Activated naive CD8-positive, alpha-beta T cell (primary cell): ENCODE data around the gene GABRQ.

Experiments
- H3K27ac Mint-ChIP-seq: one replicate; pipeline ENCODE4 v1.8.0; 2021; ENCODE audit warnings: mixed read lengths
- H3K27me3 Mint-ChIP-seq: one replicate; pipeline ENCODE4 v1.8.0; 2021; ENCODE audit warnings: mixed read lengths
- H3K36me3 Mint-ChIP-seq: one replicate; pipeline ENCODE4 v1.8.0; 2021; ENCODE audit warnings: mixed read lengths
- H3K4me1 Mint-ChIP-seq: one replicate; pipeline ENCODE4 v1.8.0; 2021; ENCODE audit warnings: low read depth, mixed read lengths
- H3K4me3 Mint-ChIP-seq: one replicate; pipeline ENCODE4 v1.8.0; 2021; ENCODE audit warnings: mild to moderate bottlenecking, mixed read lengths
- H3K9me3 Mint-ChIP-seq: one replicate; pipeline ENCODE4 v1.8.0; 2021; ENCODE audit warnings: low read depth, mixed read lengths

The GABRQ gene

DNA sequence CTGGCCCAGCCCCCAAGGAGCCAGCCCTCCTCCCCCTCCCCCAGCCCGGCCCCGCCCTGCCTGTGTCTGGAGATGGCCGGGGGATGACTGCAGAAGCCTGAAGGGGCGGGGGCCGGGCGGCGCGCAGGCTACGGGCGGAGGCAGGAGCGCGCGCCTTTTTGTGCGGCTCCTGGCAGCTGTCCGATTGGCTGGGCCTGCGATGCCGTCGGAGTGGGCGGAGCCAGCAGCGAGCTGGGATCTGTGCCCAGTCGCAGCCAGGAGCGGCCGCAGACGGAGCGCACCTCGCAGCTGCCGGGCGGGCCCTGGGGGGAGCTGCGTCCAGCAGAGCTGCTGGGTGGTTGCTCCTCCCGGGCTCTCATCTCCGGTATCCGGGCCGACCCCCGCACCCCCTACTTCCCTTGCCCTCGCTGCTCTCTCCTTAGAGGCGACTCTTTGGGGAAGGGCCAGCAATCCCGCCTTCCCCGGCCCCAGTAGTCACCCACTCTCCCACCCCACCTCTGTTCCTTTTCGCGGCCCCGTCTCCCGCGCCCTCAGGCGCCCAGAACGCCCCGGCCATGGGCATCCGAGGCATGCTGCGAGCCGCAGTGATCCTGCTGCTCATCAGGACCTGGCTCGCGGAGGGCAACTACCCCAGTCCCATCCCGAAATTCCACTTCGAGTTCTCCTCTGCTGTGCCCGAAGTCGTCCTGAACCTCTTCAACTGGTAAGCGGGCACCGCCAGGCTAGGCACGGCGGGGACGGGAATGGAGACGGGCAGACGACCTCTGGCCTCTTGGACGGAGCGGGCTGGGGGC lies at the start of gene GABRQ:
GABRQ (plus strand) TSS at position 247 of the 794 bp plus-strand sequence; CDS start at position 555, 308 bp downstream.
- Mint-ChIP-seq H3K27ac (no peak within 1 kb of the TSS), H3K4me3 (no peak within 1 kb of the TSS), H3K36me3 (no peaks in the 10 kb centered on the region), H3K9me3 (no peaks in the 10 kb centered on the region), H3K27me3 (peaks cover 12% of the 10 kb centered on the region), H3K4me1 (no peaks in the 10 kb centered on the region)

DNA sequence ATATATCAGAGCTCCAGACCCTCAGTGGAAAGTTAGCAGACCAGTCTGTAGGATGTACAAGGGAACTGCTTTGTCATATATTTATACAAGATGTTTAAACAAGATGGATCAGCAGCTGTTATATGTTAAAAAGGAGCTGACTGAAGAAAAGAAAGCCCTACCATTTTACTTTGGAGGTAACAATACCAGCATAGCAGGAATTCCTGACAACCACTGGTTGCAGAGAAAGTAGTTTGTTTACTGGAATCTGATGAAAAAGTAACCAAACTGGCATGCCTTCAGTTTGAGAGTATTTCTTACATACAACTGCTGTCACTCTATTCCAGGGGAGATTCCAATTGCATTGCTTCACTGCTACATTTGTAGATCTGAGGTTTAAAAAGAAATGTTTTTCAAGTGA lies 49.5 kb upstream of the GABRQ start:
- H3K27ac Mint-ChIP-seq: no peak overlapping the region
- no peak overlapping the region for H3K4me3 Mint-ChIP-seq
- no peaks in the 10 kb centered on the region for H3K4me1 Mint-ChIP-seq

DNA sequence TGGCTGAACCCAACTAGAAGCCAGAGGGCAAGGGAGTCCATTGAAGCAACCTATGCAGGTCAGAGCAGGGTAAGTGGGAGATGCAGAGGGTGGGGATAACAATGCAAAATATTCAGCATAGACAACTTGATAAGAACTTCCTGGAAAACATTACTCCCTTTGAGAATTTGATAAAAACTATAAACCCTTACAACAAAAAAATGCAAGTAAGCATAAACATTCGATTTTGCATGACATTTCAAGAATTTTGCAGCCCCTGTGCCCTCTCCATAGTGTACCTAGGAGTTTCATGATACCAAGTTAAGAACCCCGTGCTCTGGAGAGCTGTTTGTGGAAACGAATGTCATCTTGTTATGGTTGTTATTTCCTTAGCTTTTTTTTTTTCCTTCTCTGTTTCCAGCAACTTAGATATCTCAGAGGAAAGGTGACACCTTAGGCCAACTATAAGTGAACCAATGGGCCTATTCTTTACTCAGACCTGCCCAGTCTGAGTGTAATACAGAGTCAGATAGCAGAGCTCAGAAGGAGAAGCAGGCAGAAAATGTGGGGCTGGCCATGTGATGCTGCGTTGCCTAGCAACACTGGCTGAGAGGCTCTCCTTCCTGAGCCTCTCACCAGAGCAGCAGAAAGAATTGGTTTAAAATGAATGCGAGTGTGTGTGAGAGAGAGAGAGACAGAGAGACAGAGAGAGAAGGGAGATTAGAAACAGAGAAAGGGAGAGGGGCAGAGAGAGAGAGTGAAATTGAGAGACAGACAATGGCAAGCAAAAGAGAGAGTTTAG lies 36.7 kb upstream of the GABRQ start:
- H3K4me1 Mint-ChIP-seq: no peaks in the 10 kb centered on the region
- H3K27ac Mint-ChIP-seq: no peak overlapping the region
- no peak overlapping the region for H3K4me3 Mint-ChIP-seq
- no peaks in the 10 kb centered on the region for H3K9me3 Mint-ChIP-seq
- no peaks in the 10 kb centered on the region for H3K36me3 Mint-ChIP-seq
- H3K27me3 Mint-ChIP-seq: peaks cover 2% of the 10 kb centered on the region

More for the DNA sequence above, 49.5 kb upstream of the GABRQ start:
- Mint-ChIP-seq H3K27me3 (no peaks in the 10 kb centered on the region), H3K36me3 (no peaks in the 10 kb centered on the region), H3K9me3 (no peaks in the 10 kb centered on the region)

- H3K4me3 Mint-ChIP-seq: no peak overlapping the region
- peaks cover 2% of the 10 kb centered on the region for H3K27me3 Mint-ChIP-seq
- no peaks in the 10 kb centered on the region for H3K4me1 Mint-ChIP-seq
- no peak overlapping the region for H3K27ac Mint-ChIP-seq
- no peaks in the 10 kb centered on the region for H3K9me3 Mint-ChIP-seq
- H3K36me3 Mint-ChIP-seq: no peaks in the 10 kb centered on the region
These were observed 35.7 kb upstream of the GABRQ start for GRCh38 chrX:152601848-152602616.

GRCh38 chrX:152614791-152615190 lies 22.9 kb upstream of the GABRQ start:
- Mint-ChIP-seq H3K27ac (no peak overlapping the region), H3K36me3 (no peaks in the 10 kb centered on the region)

DNA sequence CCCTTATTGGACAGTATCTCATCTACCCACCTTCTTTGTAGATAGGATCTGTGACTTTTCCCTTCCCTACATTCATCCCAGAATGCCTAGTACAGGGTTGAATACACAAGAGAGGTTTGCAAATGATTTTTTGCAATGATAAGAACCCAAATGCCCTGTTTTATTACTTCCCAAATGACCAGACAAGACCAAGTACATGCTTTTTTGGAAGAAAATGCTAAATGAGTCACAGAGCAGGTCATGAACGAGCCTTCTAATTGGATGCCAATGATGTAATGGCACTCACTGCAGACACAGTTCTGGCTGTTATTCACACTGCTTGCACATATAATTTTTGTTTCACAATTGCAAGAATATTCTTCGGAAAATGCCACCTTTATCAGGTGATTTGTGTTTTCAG lies 17.8 kb upstream of the GABRQ start:
- no peak overlapping the region for H3K27ac Mint-ChIP-seq
- no peaks in the 10 kb centered on the region for H3K4me1 Mint-ChIP-seq
- H3K4me3 Mint-ChIP-seq: no peak overlapping the region
- H3K9me3 Mint-ChIP-seq: no peaks in the 10 kb centered on the region
- H3K36me3 Mint-ChIP-seq: no peaks in the 10 kb centered on the region
- H3K27me3 Mint-ChIP-seq: peaks cover 7% of the 10 kb centered on the region

More at GRCh38 chrX:152614791-152615190, 22.9 kb upstream of the GABRQ start:
- Mint-ChIP-seq H3K4me3 (no peak overlapping the region), H3K27me3 (peaks cover 4% of the 10 kb centered on the region), H3K9me3 (no peaks in the 10 kb centered on the region), H3K4me1 (no peaks in the 10 kb centered on the region)

DNA sequence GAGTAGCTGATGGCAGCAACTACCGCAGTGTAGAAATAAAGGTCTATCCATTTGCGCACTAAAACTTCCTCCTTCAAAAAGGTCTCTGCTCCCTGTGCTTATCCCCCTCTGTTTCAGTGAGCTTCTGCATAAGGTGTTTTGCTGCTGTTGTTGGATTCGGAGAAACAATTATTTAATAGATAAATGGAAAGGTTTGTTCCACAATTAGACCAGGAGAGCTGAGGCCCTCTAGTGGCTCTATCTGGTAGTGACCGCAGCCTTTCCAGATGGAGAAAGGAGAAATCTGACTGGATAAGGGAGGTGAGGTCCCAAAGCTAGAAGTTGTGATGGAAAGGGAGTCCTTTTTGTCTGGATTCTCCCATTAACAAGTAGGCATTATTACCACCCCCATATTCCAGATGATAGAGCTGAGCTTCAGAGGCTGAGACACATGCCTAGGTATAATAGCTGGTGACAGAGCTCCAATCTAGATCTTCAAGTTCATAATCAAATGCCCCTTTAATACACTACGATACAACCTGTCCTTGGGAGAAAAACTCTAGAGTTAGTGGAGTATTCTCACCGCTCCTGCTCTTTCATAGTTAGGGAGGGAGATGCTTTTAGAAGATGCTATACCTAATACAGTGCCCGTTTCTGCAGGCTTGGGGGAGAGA lies 5.1 kb upstream of the GABRQ start:
- Mint-ChIP-seq H3K4me1 (no peaks in the 10 kb centered on the region), H3K27me3 (peaks cover 9% of the 10 kb centered on the region), H3K9me3 (no peaks in the 10 kb centered on the region), H3K27ac (no peak overlapping the region), H3K4me3 (no peak overlapping the region), H3K36me3 (no peaks in the 10 kb centered on the region)

DNA sequence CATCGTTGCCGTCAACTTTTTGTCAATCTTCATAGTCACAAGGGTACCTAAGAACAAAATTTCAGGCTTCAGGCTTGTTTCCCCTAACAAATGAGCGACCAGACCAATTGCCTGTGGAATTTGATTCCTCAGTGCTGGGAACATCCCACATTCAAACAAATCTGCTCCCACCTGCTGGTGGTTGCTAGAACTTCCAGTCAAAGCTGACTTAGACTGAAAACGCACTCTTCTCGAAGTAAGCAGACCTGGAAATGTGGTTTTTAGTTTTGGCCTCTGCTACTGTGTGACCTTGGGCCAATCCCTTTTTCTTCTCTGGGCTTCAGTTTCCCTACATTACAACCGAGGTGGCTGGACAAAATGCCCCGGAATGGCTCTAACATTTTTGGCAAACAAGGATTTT lies 1.8 kb upstream of the GABRQ start:
- H3K27me3 Mint-ChIP-seq: peaks cover 12% of the 10 kb centered on the region
- no peak overlapping the region for H3K27ac Mint-ChIP-seq
- no peaks in the 10 kb centered on the region for H3K4me1 Mint-ChIP-seq
- H3K36me3 Mint-ChIP-seq: no peaks in the 10 kb centered on the region
- no peaks in the 10 kb centered on the region for H3K9me3 Mint-ChIP-seq
- no peak overlapping the region for H3K4me3 Mint-ChIP-seq

- H3K27ac Mint-ChIP-seq: no peak overlapping the region
- no peaks in the 10 kb centered on the region for H3K9me3 Mint-ChIP-seq
These were observed 779 bp downstream of the GABRQ start for GRCh38 chrX:152638443-152638904.

DNA sequence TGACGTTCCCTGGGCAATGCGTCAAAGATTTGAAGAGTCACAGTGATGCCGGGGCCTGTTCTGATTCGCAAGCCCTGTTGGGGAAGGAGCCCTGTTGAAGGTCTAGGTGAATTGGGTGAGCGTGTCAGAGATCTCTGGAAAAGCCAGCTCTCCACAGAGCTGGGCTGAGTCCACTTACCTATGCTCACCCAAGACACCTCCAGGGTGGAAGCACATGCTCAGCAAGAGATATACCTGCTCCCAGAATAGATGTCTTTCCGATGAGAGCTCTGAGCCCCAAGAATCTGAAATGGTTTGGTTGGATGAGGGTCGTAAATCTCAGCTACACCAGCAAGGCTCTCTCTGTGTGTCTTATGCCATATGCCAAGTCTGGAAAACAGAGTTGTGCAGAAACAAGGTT lies 1.7 kb downstream of the GABRQ start:
- no peaks in the 10 kb centered on the region for H3K36me3 Mint-ChIP-seq
- no peak overlapping the region for H3K27ac Mint-ChIP-seq
- no peak overlapping the region for H3K4me3 Mint-ChIP-seq
- H3K27me3 Mint-ChIP-seq: peaks cover 10% of the 10 kb centered on the region
- no peaks in the 10 kb centered on the region for H3K4me1 Mint-ChIP-seq
- no peaks in the 10 kb centered on the region for H3K9me3 Mint-ChIP-seq

More at GRCh38 chrX:152638443-152638904, 779 bp downstream of the GABRQ start:
- Mint-ChIP-seq H3K36me3 (no peaks in the 10 kb centered on the region), H3K4me1 (no peaks in the 10 kb centered on the region), H3K27me3 (peaks cover 12% of the 10 kb centered on the region), H3K4me3 (no peak overlapping the region)

GRCh38 chrX:152640034-152640818 lies 2.5 kb downstream of the GABRQ start:
- Mint-ChIP-seq H3K27me3 (peaks cover 10% of the 10 kb centered on the region), H3K9me3 (no peaks in the 10 kb centered on the region), H3K4me1 (no peaks in the 10 kb centered on the region), H3K36me3 (no peaks in the 10 kb centered on the region), H3K27ac (no peak overlapping the region), H3K4me3 (no peak overlapping the region)

DNA sequence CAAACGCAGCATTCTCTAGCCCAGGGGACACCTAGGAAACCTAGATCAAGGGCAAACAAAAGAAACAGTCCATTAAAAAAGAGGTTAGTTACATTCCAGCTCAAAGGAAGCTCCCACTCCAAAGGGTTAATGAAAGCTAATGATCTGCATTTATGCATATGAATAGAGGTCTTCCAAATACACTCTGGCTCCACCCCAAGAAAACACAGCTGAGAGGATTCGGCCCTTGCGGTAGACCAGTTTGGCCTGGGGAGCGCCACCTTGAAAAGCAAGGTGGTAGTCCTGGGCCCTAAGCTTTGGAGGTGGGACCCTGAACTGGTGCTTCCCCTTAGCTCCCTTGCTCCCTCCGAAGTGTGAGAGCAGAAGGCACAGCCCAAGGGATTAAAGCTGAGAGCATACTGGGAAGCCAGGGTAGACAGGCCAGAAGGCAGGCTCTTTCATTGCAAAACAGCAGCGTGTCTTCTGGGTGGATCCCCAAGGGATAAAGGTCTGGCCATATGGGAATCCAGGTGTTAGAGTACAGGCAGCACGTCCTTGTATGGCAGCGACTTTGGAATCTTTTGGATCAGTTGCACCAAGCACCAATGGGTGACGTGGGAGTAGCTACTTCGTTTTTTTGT lies 3.7 kb downstream of the GABRQ start:
- Mint-ChIP-seq H3K27ac (no peak overlapping the region), H3K27me3 (peaks cover 4% of the 10 kb centered on the region), H3K4me1 (no peaks in the 10 kb centered on the region), H3K36me3 (no peaks in the 10 kb centered on the region), H3K4me3 (no peak overlapping the region), H3K9me3 (no peaks in the 10 kb centered on the region)

GRCh38 chrX:152641996-152642395 lies 4.3 kb downstream of the GABRQ start:
- peaks cover 2% of the 10 kb centered on the region for H3K27me3 Mint-ChIP-seq
- no peaks in the 10 kb centered on the region for H3K4me1 Mint-ChIP-seq
- no peaks in the 10 kb centered on the region for H3K36me3 Mint-ChIP-seq
- no peaks in the 10 kb centered on the region for H3K9me3 Mint-ChIP-seq
- no peak overlapping the region for H3K4me3 Mint-ChIP-seq
- no peak overlapping the region for H3K27ac Mint-ChIP-seq
